A673 (cell line): Measurements from ENCODE around the gene BMP4.

Experiments used
- EZH2 ChIP-seq: fragments of 200-600 bp; sonication (generic); IDR thresholded peaks from 2 replicates; pipeline ENCODE4 v1.6.1; 2017; ENCODE audit warnings: borderline replicate concordance, low read depth, mild to moderate bottlenecking, mixed read lengths, antibody characterized with exemption, low read length; ENCODE audit not compliant: poor library complexity, severe bottlenecking
- TF ChIP-seq, protein P1 (sequence below): fragments of 300-800, 200-600 bp; sonication (generic); conservative IDR thresholded peaks from 2 replicates; pipeline ENCODE4 v1.5.1; 2017; ENCODE audit warnings: low read depth, mild to moderate bottlenecking, antibody characterized with exemption, low read length, moderate library complexity, mixed read lengths

DNA sequence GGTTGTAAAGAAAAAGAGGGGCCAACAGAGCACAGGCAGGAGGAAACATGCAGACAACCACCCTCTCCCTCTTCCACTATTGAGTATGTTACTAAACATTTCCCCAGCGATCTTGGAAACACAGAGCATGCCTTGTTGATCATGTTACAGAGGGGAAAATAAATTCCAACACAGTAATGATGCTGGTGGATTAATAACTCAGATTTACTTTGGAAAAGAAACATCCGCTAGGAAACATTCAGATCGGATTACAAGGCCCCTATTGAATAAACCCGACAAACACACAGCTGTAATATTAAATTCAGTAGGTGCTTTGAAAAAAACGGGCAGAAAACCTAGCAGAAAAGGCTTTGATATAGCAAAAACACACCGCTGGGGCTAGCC is 5.4 kb downstream of the BMP4 start:
- no peak for TF ChIP-seq EZH2
- TF ChIP-seq, protein P1, sequence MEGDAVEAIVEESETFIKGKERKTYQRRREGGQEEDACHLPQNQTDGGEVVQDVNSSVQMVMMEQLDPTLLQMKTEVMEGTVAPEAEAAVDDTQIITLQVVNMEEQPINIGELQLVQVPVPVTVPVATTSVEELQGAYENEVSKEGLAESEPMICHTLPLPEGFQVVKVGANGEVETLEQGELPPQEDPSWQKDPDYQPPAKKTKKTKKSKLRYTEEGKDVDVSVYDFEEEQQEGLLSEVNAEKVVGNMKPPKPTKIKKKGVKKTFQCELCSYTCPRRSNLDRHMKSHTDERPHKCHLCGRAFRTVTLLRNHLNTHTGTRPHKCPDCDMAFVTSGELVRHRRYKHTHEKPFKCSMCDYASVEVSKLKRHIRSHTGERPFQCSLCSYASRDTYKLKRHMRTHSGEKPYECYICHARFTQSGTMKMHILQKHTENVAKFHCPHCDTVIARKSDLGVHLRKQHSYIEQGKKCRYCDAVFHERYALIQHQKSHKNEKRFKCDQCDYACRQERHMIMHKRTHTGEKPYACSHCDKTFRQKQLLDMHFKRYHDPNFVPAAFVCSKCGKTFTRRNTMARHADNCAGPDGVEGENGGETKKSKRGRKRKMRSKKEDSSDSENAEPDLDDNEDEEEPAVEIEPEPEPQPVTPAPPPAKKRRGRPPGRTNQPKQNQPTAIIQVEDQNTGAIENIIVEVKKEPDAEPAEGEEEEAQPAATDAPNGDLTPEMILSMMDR: no peak
